GM12878 (cell line): ENCODE results near the gene GOSR2. TPM values are rescaled to one million over a fixed set of nuclear protein-coding genes. Genes with fewer than 3 reads are reported as not detected.

Source experiments
- ATAC-seq: fragments of 200-7000 bp; cut with Tn5 transposase; 3 replicates; pipeline ENCODE4 v1.9.1; 2020; ENCODE audit warnings: mild to moderate bottlenecking, moderate library complexity
- BruUV-seq: library from RNA; stranded (reverse); fragments of 400-500 nt; replicated peaks from 2 replicates; lab custom pipeline; 2021; lab: Mats Ljungman, UMichigan
- CTCF ChIA-PET: fragments of 300-600 bp; sonication (Branson Sonifier 250); formaldehyde crosslinking; extraction: SDS; loops from one replicate; lab custom pipeline; 2021; ENCODE audit warnings: inconsistent platforms; lab: Yijun Ruan, JAX
- POLR2A ChIA-PET: fragments of 350-600 bp; formaldehyde crosslinking; extraction: SDS; loops from one replicate; lab custom pipeline; 2021; ENCODE audit warnings: inconsistent platforms; lab: Charles Lee
- RAD21 ChIA-PET: fragments of 300-600 bp; sonication (Branson Sonifier 250); formaldehyde crosslinking; loops from one replicate; lab custom pipeline; 2023; ENCODE audit warnings: antibody characterized with exemption; ENCODE audit not compliant: unreplicated experiment; lab: Charles Lee
- SMC1A ChIA-PET: fragments of 300-600 bp; sonication (Branson Sonifier 250); formaldehyde crosslinking; loops from one replicate; lab custom pipeline; 2023; ENCODE audit not compliant: unreplicated experiment, uncharacterized antibody; lab: Charles Lee
- DNase-seq: peaks from one replicate; pipeline ENCODE4 v3.0.0-alpha.2; 2011; ENCODE audit warnings: low read depth, low spot score
- FAIRE-seq: peaks from 3 replicates; lab custom pipeline; 2011; peaks lifted over from hg19 to GRCh38; lab: Jason Lieb, UNC
- H2AFZ ChIP-seq: 2 replicates; pipeline ENCODE4 v1.6.0; 2011; ENCODE audit warnings: low read depth, low read length, control low read depth; ENCODE audit not compliant: control insufficient read depth
- H3K27ac ChIP-seq: 2 replicates; pipeline ENCODE4 v1.5.1; 2011; ENCODE audit warnings: control low read depth; ENCODE audit not compliant: control insufficient read depth, insufficient read depth
- H3K27me3 ChIP-seq, 2 experiments: replicated peaks in 1 of 2; 2 replicates each; pipeline versions ENCODE4 v1.6.0 to v1.6.1; 2011; ENCODE audit warnings: low read length in 1 of 2; ENCODE audit not compliant: control insufficient read depth in 2 of 2, insufficient read depth in 2 of 2
- H3K36me3 ChIP-seq, 2 experiments: 2 replicates each; pipeline ENCODE4 v1.5.1; 2011; ENCODE audit warnings: low read length in 1 of 2; ENCODE audit not compliant: control insufficient read depth in 2 of 2, insufficient read depth in 2 of 2
- H3K4me1 ChIP-seq: 2 replicates; pipeline ENCODE4 v1.6.1; 2011; ENCODE audit warnings: mild to moderate bottlenecking, low read length, moderate library complexity, mixed read lengths; ENCODE audit not compliant: control insufficient read depth, insufficient read depth
- H3K4me2 ChIP-seq: 2 replicates; pipeline ENCODE4 v1.6.0; 2011; ENCODE audit warnings: control low read depth; ENCODE audit not compliant: control insufficient read depth, insufficient read depth
- H3K4me3 ChIP-seq: fragments of 200-600 bp; sonication (generic); 2 replicates; pipeline ENCODE4 v1.5.1; 2016
- H3K79me2 ChIP-seq: 2 replicates; pipeline ENCODE4 v1.6.0; 2011; ENCODE audit warnings: low read length; ENCODE audit not compliant: control insufficient read depth, insufficient read depth
- H3K9ac ChIP-seq: 2 replicates; pipeline ENCODE4 v1.8.0; 2011; ENCODE audit warnings: low read length, control low read depth, mixed read lengths; ENCODE audit not compliant: control insufficient read depth, insufficient read depth
- H3K9me3 ChIP-seq: replicated peaks from 3 replicates; pipeline ENCODE4 v1.5.1; 2011; ENCODE audit warnings: mild to moderate bottlenecking, low read length; ENCODE audit not compliant: control insufficient read depth, insufficient read depth
- H4K20me1 ChIP-seq: 2 replicates; pipeline ENCODE4 v1.6.0; 2011; ENCODE audit not compliant: control insufficient read depth, insufficient read depth
- ATF3 ChIP-seq: IDR thresholded peaks from 2 replicates; pipeline ENCODE4 v1.6.1; 2011; ENCODE audit warnings: low read depth, mild to moderate bottlenecking, low read length, moderate library complexity, borderline replicate concordance; ENCODE audit errors: extremely low read depth
- NBN ChIP-seq: fragments of 450-650 bp; IDR thresholded peaks from 2 replicates; pipeline ENCODE4 v1.6.1; 2016
- NFYB ChIP-seq: IDR thresholded peaks from 2 replicates; pipeline ENCODE4 v1.6.1; 2011; ENCODE audit warnings: low read depth, mild to moderate bottlenecking, low read length, improper control_type of control experiment, moderate library complexity; ENCODE audit not compliant: insufficient read depth
- SPI1 ChIP-seq: IDR thresholded peaks from 2 replicates; pipeline ENCODE4 v1.6.1; 2011; ENCODE audit warnings: low read depth, mild to moderate bottlenecking, low read length, moderate library complexity, borderline replicate concordance; ENCODE audit not compliant: insufficient read depth
- TBL1XR1 ChIP-seq: IDR thresholded peaks from 2 replicates; pipeline ENCODE4 v1.6.1; 2012; ENCODE audit warnings: low read depth, low read length, improper control_type of control experiment
- WGBS: methylation state at CpG from one replicate; pipeline ENCODE4 v1.1.6; 2016; ENCODE audit warnings: low lambda C conversion rate; ENCODE audit not compliant: insufficient replicate concordance, insufficient coverage; ENCODE audit errors: missing lambda C conversion rate; 5-methylcytosine and 5-hydroxymethylcytosine counted together
- in situ Hi-C: fragments of 300-500 bp; cut with MboI; formaldehyde crosslinking; loops from 9 replicates; pipeline ENCODE4 v1.14.3; 2018; ENCODE audit warnings: mixed read lengths
- intact Hi-C: fragments of 100-400 bp; cut with micrococcal nuclease; formaldehyde crosslinking; loops from one replicate; pipeline ENCODE4 v1.14.2; 2022; ENCODE audit not compliant: unreplicated experiment
- polyA plus RNA-seq, 11 experiments: library from polyadenylated mRNA; depleted of rRNA in 4 of 11; unstranded in 6 of 11; stranded (reverse) in 5 of 11; fragments of >200 nt; fragmentation: Nextera tagmentation in 4 of 11; fragmentation: Illumina TruSeq in 1 of 11; extraction: Ambion mirVana in 4 of 11; extraction: Trizol in 1 of 11; gene quantifications; 1 replicate in 1 of 11; 2 replicates in 10 of 11; pipeline versions ENCODE4 v1.2.1 to v1.2.3, GENCODE V29; 2011 to 2016; ENCODE audit warnings: inconsistent platforms in 2 of 11, missing spikeins in 2 of 11, low read depth in 1 of 11
- total RNA-seq, 4 experiments: library from RNA; depleted of rRNA in 3 of 4; stranded (reverse); fragments of >200 nt in 3 of 4; fragmentation: Illumina TruSeq in 1 of 4; extraction: Trizol in 1 of 4; gene quantifications; 2 replicates each; pipeline versions ENCODE4 v1.2.1 to v1.2.3, GENCODE V29; 2013 to 2021
- TF ChIP-seq, protein P1 (sequence below): IDR thresholded peaks from 2 replicates; pipeline ENCODE4 v1.6.1; 2012; ENCODE audit warnings: low read depth, low read length, improper control_type of control experiment
- TF ChIP-seq, protein P2 (sequence below): fragments of 450-650 bp; conservative IDR thresholded peaks from 2 replicates; pipeline ENCODE4 v1.6.1; 2017; ENCODE audit warnings: mild to moderate bottlenecking, moderate library complexity
- TF ChIP-seq, protein P3 (sequence below), 3 experiments: IDR thresholded peaks in 2 of 3; conservative IDR thresholded peaks in 1 of 3; 2 replicates each; pipeline ENCODE4 v1.5.1; 2011; ENCODE audit warnings: low read depth in 3 of 3, low read length in 3 of 3, mild to moderate bottlenecking in 3 of 3, control low read depth in 2 of 3, moderate library complexity in 2 of 3, inconsistent platforms in 1 of 3, mixed read lengths in 1 of 3; ENCODE audit not compliant: control insufficient read depth in 2 of 3, insufficient read depth in 1 of 3; ENCODE audit errors: extremely low read depth in 1 of 3

The GOSR2 gene
- total and polyA plus RNA-seq, 10 of the 15 experiments (the other 5 are each of a cell fraction or from before 2014, with no cell fraction given): 30.1 to 64.5 (median 47.0) TPM

DNA sequence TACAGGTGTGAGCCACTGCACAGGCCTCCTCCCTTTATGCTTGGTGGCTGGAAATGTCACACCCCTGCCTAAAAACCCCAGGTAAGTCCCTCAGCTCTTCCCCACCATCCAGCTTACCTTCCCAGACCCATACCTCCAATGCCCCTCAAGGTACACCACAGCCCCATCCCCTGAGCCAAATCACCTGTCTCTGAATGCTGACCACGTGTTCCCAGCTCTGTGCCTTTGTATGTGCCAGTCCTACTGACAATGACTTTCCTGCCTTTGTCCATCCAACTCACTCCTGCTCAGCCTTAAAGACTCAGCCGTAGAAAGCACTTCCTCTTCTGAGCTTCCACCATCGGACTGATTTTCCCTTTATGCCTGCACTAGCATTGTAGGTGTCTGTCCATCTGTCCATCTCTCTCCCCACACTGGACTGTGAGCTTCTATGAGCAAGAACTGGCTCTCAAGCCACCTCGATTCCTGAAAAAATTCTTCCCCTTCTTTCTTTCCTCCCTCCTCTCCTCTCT lies 30.7 kb upstream of the GOSR2 start:
- DNase-seq: no peak
- RAD21 ChIA-PET: interaction anchor here (0.7 kb wide), 1 partner anchor 228 kb away, joined by 4 read pairs; no protein-coding TSS in a partner anchor
- in situ Hi-C loops (loop anchor here (10.0 kb wide), 1 partner anchor 97 kb away; no protein-coding TSS in a partner anchor), intact Hi-C loops (no loop called here)
- Histone ChIP-seq H3K27me3 (peaks cover 3% of the 10 kb centered on the region in 2 experiments; a peak in 3 of 4 replicates), H2AFZ (no peak overlapping the region), H3K27ac (no peak overlapping the region), H3K4me2 (no peak overlapping the region), H3K4me1 (no peaks in the 10 kb centered on the region), H3K4me3 (no peak overlapping the region), H4K20me1 (peaks cover 3% of the 10 kb centered on the region; the same call in 1 of the 2 replicates), H3K36me3 (no peaks in the 10 kb centered on the region), H3K79me2 (no peaks in the 10 kb centered on the region)
- WGBS: 0% methylated on average over 4 of the region's 4 CpGs
- FAIRE-seq: no peak
- SMC1A ChIA-PET: interaction anchor here (0.5 kb wide), 1 partner anchor 86 kb away, joined by 6 read pairs; no protein-coding TSS in a partner anchor
- POLR2A ChIA-PET: no interaction called here
- no TSS peak for BruUV-seq
- CTCF ChIA-PET: no interaction called here
- ATAC-seq: no peak
- peak; percentile 12; the same call in 1 of the 2 replicates for TF ChIP-seq SPI1
- no peak for TF ChIP-seq NFYB
- TF ChIP-seq, all 136 proteins: peak for 1
- Histone ChIP-seq H3K9me3 (no peaks in the 10 kb centered on the region), H3K9ac (no peak overlapping the region)

DNA sequence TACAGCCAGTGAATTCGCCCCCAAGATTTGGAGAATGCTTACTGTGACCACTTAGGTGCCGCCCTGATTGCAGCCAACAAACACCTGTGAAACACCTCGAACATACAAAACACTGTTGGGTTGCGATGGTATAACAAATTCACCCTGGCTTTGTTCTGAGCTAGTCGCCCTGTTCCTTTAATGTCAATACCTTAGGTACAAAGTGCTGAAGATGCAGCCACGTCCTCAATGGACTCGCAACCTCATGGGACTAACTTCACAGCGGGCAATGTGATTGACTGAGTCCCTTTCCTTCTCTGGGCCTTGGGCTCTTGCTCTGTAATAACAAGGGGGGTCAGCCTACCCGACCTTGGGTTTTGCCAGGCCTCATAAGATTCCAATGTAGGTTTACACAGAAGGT lies 28.9 kb upstream of the GOSR2 start:
- Histone ChIP-seq H3K79me2 (no peaks in the 10 kb centered on the region), H3K4me3 (no peak overlapping the region), H4K20me1 (peaks cover 3% of the 10 kb centered on the region; the same call in 1 of the 2 replicates), H3K9ac (no peak overlapping the region), H2AFZ (no peak overlapping the region), H3K9me3 (no peaks in the 10 kb centered on the region), H3K4me2 (no peak overlapping the region), H3K27ac (no peak overlapping the region), H3K36me3 (no peaks in the 10 kb centered on the region), H3K27me3 (peaks cover 3% of the 10 kb centered on the region in 2 experiments; a peak in 3 of 4 replicates), H3K4me1 (no peaks in the 10 kb centered on the region)
- ChIA-PET POLR2A (no interaction called here), SMC1A (interaction anchor here (0.7 kb wide), 1 partner anchor 131 kb away, joined by 3 read pairs; no protein-coding TSS in a partner anchor), CTCF (no interaction called here), RAD21 (no interaction called here)
- in situ Hi-C loops (loop anchor here (10.0 kb wide), 1 partner anchor 99 kb away; no protein-coding TSS in a partner anchor), intact Hi-C loops (no loop called here)
- FAIRE-seq: no peak
- ATAC-seq: no peak
- BruUV-seq: no TSS peak
- DNase-seq: no peak
- 25% methylated on average over 9 of the region's 9 CpGs for WGBS
- TF ChIP-seq, protein P1, sequence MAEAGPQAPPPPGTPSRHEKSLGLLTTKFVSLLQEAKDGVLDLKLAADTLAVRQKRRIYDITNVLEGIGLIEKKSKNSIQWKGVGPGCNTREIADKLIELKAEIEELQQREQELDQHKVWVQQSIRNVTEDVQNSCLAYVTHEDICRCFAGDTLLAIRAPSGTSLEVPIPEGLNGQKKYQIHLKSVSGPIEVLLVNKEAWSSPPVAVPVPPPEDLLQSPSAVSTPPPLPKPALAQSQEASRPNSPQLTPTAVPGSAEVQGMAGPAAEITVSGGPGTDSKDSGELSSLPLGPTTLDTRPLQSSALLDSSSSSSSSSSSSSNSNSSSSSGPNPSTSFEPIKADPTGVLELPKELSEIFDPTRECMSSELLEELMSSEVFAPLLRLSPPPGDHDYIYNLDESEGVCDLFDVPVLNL: no peak
- TF ChIP-seq ATF3 (no peak), TBL1XR1 (no peak), NBN (no peak)
- TF ChIP-seq, protein P2, sequence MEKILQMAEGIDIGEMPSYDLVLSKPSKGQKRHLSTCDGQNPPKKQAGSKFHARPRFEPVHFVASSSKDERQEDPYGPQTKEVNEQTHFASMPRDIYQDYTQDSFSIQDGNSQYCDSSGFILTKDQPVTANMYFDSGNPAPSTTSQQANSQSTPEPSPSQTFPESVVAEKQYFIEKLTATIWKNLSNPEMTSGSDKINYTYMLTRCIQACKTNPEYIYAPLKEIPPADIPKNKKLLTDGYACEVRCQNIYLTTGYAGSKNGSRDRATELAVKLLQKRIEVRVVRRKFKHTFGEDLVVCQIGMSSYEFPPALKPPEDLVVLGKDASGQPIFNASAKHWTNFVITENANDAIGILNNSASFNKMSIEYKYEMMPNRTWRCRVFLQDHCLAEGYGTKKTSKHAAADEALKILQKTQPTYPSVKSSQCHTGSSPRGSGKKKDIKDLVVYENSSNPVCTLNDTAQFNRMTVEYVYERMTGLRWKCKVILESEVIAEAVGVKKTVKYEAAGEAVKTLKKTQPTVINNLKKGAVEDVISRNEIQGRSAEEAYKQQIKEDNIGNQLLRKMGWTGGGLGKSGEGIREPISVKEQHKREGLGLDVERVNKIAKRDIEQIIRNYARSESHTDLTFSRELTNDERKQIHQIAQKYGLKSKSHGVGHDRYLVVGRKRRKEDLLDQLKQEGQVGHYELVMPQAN: no peak
- TF ChIP-seq, protein P3, sequence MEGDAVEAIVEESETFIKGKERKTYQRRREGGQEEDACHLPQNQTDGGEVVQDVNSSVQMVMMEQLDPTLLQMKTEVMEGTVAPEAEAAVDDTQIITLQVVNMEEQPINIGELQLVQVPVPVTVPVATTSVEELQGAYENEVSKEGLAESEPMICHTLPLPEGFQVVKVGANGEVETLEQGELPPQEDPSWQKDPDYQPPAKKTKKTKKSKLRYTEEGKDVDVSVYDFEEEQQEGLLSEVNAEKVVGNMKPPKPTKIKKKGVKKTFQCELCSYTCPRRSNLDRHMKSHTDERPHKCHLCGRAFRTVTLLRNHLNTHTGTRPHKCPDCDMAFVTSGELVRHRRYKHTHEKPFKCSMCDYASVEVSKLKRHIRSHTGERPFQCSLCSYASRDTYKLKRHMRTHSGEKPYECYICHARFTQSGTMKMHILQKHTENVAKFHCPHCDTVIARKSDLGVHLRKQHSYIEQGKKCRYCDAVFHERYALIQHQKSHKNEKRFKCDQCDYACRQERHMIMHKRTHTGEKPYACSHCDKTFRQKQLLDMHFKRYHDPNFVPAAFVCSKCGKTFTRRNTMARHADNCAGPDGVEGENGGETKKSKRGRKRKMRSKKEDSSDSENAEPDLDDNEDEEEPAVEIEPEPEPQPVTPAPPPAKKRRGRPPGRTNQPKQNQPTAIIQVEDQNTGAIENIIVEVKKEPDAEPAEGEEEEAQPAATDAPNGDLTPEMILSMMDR (IDR thresholded peaks at IDR 0.05 in 2 of 3, conservative IDR thresholded peaks at IDR 0.05 in 1 of 3; ENCODE audit: control insufficient read depth in 2 of 3, extremely low read depth in 1 of 3, insufficient read depth in 1 of 3, low read depth in 3 of 3, low read length in 3 of 3): no peak
